ENCODE results near the gene NSUN6.

The NSUN6 gene

GRCh38 chr10:18651324-18652007 lies at the start of gene NSUN6:
Gene NSUN6, minus strand, starts transcription at chr10:18651587. Its CDS starts 384 bp downstream, at chr10:18651203.
- DNase-seq = peak; percentile 93

GRCh38 chr10:18699849-18700840 lies 48.8 kb upstream of the NSUN6 start:
- peak; percentile 53 for DNase-seq

- DNase-seq = no peak
Observed at GRCh38 chr10:18690541-18690940, 39.2 kb upstream of the NSUN6 start.

- peak; percentile 4 for DNase-seq
Observed at GRCh38 chr10:18689498-18689897, 38.1 kb upstream of the NSUN6 start.

GRCh38 chr10:18687706-18688105 lies 36.3 kb upstream of the NSUN6 start:
- DNase-seq = no peak

- DNase-seq = no peak
Observed at GRCh38 chr10:18687195-18687594, 35.8 kb upstream of the NSUN6 start.

- no peak for DNase-seq
Observed at GRCh38 chr10:18685555-18685954, 34.2 kb upstream of the NSUN6 start.

- peak; percentile 7 for DNase-seq
Observed at GRCh38 chr10:18684953-18685352, 33.6 kb upstream of the NSUN6 start.

- no peak for DNase-seq
Observed at GRCh38 chr10:18684416-18684815, 33.0 kb upstream of the NSUN6 start.

GRCh38 chr10:18683427-18683826 lies 32.0 kb upstream of the NSUN6 start:
- no peak for DNase-seq

GRCh38 chr10:18681971-18682411 lies 30.6 kb upstream of the NSUN6 start:
- DNase-seq = no peak

- DNase-seq = no peak
Observed at GRCh38 chr10:18681366-18681765, 30.0 kb upstream of the NSUN6 start.

GRCh38 chr10:18680754-18681153 lies 29.4 kb upstream of the NSUN6 start:
- no peak for DNase-seq

GRCh38 chr10:18675086-18675801 lies 23.9 kb upstream of the NSUN6 start:
- no peak for DNase-seq

GRCh38 chr10:18668026-18668425 lies 16.6 kb upstream of the NSUN6 start:
- DNase-seq = no peak

GRCh38 chr10:18666810-18667209 lies 15.4 kb upstream of the NSUN6 start:
- no peak for DNase-seq

- DNase-seq = no peak
Observed at GRCh38 chr10:18665815-18666558, 14.6 kb upstream of the NSUN6 start.

- DNase-seq = no peak
Observed at GRCh38 chr10:18664841-18665478, 13.6 kb upstream of the NSUN6 start.

- DNase-seq = no peak
Observed at GRCh38 chr10:18660816-18661431, 9.5 kb upstream of the NSUN6 start.

- DNase-seq = peak; percentile 30
Observed at GRCh38 chr10:18659819-18660535, 8.6 kb upstream of the NSUN6 start.
